Right lobe of liver (tissue), 6 donors: ENCODE data around the gene SMCO2. TPM values are rescaled to one million over a fixed set of nuclear protein-coding genes. Genes with fewer than 3 reads are reported as not detected.

Experiments
- ATAC-seq, 4 donors: fragments of 200-7000 bp; cut with Tn5 transposase; one replicate each; pipeline ENCODE4 v1.9.1; 2020; ENCODE audit warnings: mild to moderate bottlenecking in 4 of 4, moderate library complexity in 4 of 4
- DNase-seq, 3 donors: peaks; one replicate each; pipeline ENCODE4 v3.0.0-alpha.2; 2020
- H3K27ac ChIP-seq, 3 donors: fragments of 200-600 bp; one replicate each; pipeline ENCODE4 v1.8.0; 2022
- H3K27me3 ChIP-seq, 2 donors: fragments of 200-600 bp; one replicate each; pipeline ENCODE4 v1.8.0; 2022
- H3K36me3 ChIP-seq, 4 donors: fragments of 200-600 bp; sonication (generic) in 1 of 4; one replicate each; pipeline versions ENCODE4 v1.5.1 to v1.8.0; 2017 to 2022; ENCODE audit warnings: control low read depth in 1 of 4
- H3K4me1 ChIP-seq, 4 donors: fragments of 200-600 bp; sonication (generic) in 1 of 4; one replicate each; pipeline versions ENCODE4 v1.5.1 to v1.8.0; 2017 to 2022; ENCODE audit warnings: control low read depth in 1 of 4
- H3K4me3 ChIP-seq, 3 donors: fragments of 200-600 bp; one replicate each; pipeline ENCODE4 v1.8.0; 2022
- H3K9me3 ChIP-seq, 4 donors: fragments of 200-600 bp; sonication (generic) in 1 of 4; one replicate each; pipeline versions ENCODE4 v1.5.1 to v1.8.0; 2017 to 2022; ENCODE audit warnings: control low read depth in 1 of 4
- CTCF ChIP-seq, 4 donors: fragments of 200-600 bp in 3 of 4; fragments of 450-650 bp in 1 of 4; IDR thresholded peaks; one replicate each; pipeline versions ENCODE4 v1.5.1 to v1.8.0; 2016 to 2022; ENCODE audit warnings: antibody characterized with exemption in 4 of 4, mild to moderate bottlenecking in 2 of 4
- POLR2A ChIP-seq: fragments of 450-650 bp; IDR thresholded peaks from one replicate; pipeline ENCODE4 v1.6.1; 2017; ENCODE audit warnings: antibody characterized with exemption, mild to moderate bottlenecking
- WGBS: methylation state at CpG from one replicate; pipeline ENCODE4 v1.1.6; 2018; ENCODE audit warnings: low coverage, low lambda C conversion rate; ENCODE audit not compliant: insufficient coverage; ENCODE audit errors: missing lambda C conversion rate; 5-methylcytosine and 5-hydroxymethylcytosine counted together
- intact Hi-C, 2 donors: fragments of 100-400 bp; cut with DNase I; formaldehyde crosslinking; loops; one replicate each; pipeline versions ENCODE4 v1.11.2 to v1.14.1; 2022
- total RNA-seq, 6 experiments: library from RNA; depleted of rRNA in 2 of 6; stranded (reverse); fragments of >200 nt in 2 of 6; fragmentation: NEBNext Ultra II Directional in 3 of 6; extraction: Animal tissue kit (Norgen Biotek cat#: 25700) in 3 of 6; gene quantifications; one replicate each; pipeline versions ENCODE4 v1.1.0 to v1.2.4, GENCODE V29; 2016 to 2023
- donor health status: DM: no; HTN: yes; CAD: no.
- donor health status: DM: no; HTN: no; CAD: no.
- donor health status: DM: no; HTN: no; CAD: no.
- donor health status: DM: no; HTN: yes; CAD: no.
- donor health status: DM: no; HTN: yes; CAD: no.

SMCO2 gene
- total RNA-seq, 6 experiments from 2014 or later, result 0.31 TPM; not detected in 5

- Histone ChIP-seq H3K4me3 (no peak overlapping the region), H3K4me1 (no peaks in the 10 kb centered on the region), H3K36me3 (no peaks in the 10 kb centered on the region), H3K27ac (no peak overlapping the region), H3K9me3 (no peaks in the 10 kb centered on the region), H3K27me3 (no peaks in the 10 kb centered on the region)
- intact Hi-C loops, result loop anchor here in 1 of 2 donors (10.0 kb wide), 1 partner anchor 232 kb away; no protein-coding TSS in a partner anchor
- 100% methylated on average over 2 of the region's 2 CpGs for WGBS
- DNase-seq (no peak), ATAC-seq (no peak)
- no peak for TF ChIP-seq POLR2A
- TF ChIP-seq CTCF (IDR thresholded peaks at IDR 0.05), result no peak
Observed at GRCh38 chr12:27422697-27423096, 23.8 kb upstream of the SMCO2 start.

GRCh38 chr12:27424631-27425230 lies 21.8 kb upstream of the SMCO2 start:
- WGBS, result 79% methylated on average over 2 of the region's 4 CpGs
- no peak for DNase-seq
- intact Hi-C loops, result loop anchor here in 1 of 2 donors (10.0 kb wide), 1 partner anchor 230 kb away; no protein-coding TSS in a partner anchor
- ATAC-seq, result peak; percentile 88 to 95 (median 91)
- Histone ChIP-seq H3K9me3 (no peaks in the 10 kb centered on the region), H3K36me3 (no peaks in the 10 kb centered on the region), H3K27ac (no peak overlapping the region), H3K27me3 (no peaks in the 10 kb centered on the region), H3K4me3 (no peak overlapping the region), H3K4me1 (no peaks in the 10 kb centered on the region)
- TF ChIP-seq CTCF (IDR thresholded peaks at IDR 0.05) (peak; percentile 50 to 68 (median 63)), POLR2A (no peak)

- WGBS, result 79% methylated on average over 5 of the region's 5 CpGs
- DNase-seq (no peak), ATAC-seq (no peak)
- H3K36me3 ChIP-seq, result no peaks in the 10 kb centered on the region
- no peaks in the 10 kb centered on the region for H3K4me1 ChIP-seq
- no peaks in the 10 kb centered on the region for H3K9me3 ChIP-seq
- H3K27ac ChIP-seq, result no peak overlapping the region
- no peak overlapping the region for H3K4me3 ChIP-seq
- no peak for TF ChIP-seq POLR2A
- no peak for TF ChIP-seq CTCF (IDR thresholded peaks at IDR 0.05)
- intact Hi-C loops, result loop anchor here in 1 of 2 donors (10.0 kb wide), 1 partner anchor 229 kb away; no protein-coding TSS in a partner anchor
- no peaks in the 10 kb centered on the region for H3K27me3 ChIP-seq
Observed at GRCh38 chr12:27425306-27425705, 21.2 kb upstream of the SMCO2 start.

GRCh38 chr12:27426743-27427487 lies 19.6 kb upstream of the SMCO2 start:
- no peak overlapping the region for H3K4me3 ChIP-seq
- H3K27me3 ChIP-seq, result no peaks in the 10 kb centered on the region
- ATAC-seq (no peak), DNase-seq (no peak)
- intact Hi-C loops, result loop anchor here in 1 of 2 donors (10.0 kb wide), 1 partner anchor 228 kb away; no protein-coding TSS in a partner anchor
- no peaks in the 10 kb centered on the region for H3K4me1 ChIP-seq
- no peak overlapping the region for H3K27ac ChIP-seq
- H3K9me3 ChIP-seq, result no peaks in the 10 kb centered on the region
- TF ChIP-seq POLR2A (no peak), CTCF (IDR thresholded peaks at IDR 0.05) (no peak)
- H3K36me3 ChIP-seq, result no peaks in the 10 kb centered on the region
- 95% methylated on average over 6 of the region's 6 CpGs for whole genome bisulfite sequencing
